Stomach (tissue), 9 donors: ENCODE results near the gene PDE4B. TPM values are rescaled to one million over a fixed set of nuclear protein-coding genes. Genes with fewer than 3 reads are reported as not detected.

Experiments used
- DNase-seq, 2 donors: peaks; one replicate each; pipeline versions ENCODE4 v3.0.0 to v3.0.0-alpha.2; 2013 to 2019
- H3K27ac ChIP-seq, 5 donors: fragments of 200-600 bp in 4 of 5; sonication (generic) in 4 of 5; one replicate each; pipeline ENCODE4 v1.5.1; 2013 to 2019; ENCODE audit warnings: mild to moderate bottlenecking in 1 of 5, moderate library complexity in 1 of 5
- H3K27me3 ChIP-seq, 3 donors: fragments of 200-600 bp; sonication (generic); one replicate each; pipeline ENCODE4 v1.5.1; 2017 to 2019; ENCODE audit warnings: mixed run types in 1 of 3
- H3K36me3 ChIP-seq, 4 donors: fragments of 200-600 bp; sonication (generic); 1 replicate in 3 of 4; 2 replicates in 1 of 4; pipeline ENCODE4 v1.5.1; 2016 to 2019
- H3K4me1 ChIP-seq, 4 donors: fragments of 200-600 bp; sonication (generic); one replicate each; pipeline ENCODE4 v1.5.1; 2016 to 2019
- H3K4me3 ChIP-seq, 4 donors: fragments of 200-600 bp; sonication (generic) in 3 of 4; one replicate each; pipeline ENCODE4 v1.5.1; 2016 to 2019; ENCODE audit warnings: mild to moderate bottlenecking in 1 of 4
- H3K9me3 ChIP-seq, 4 donors: fragments of 200-600 bp; sonication (generic); one replicate each; pipeline ENCODE4 v1.5.1; 2016 to 2019
- EP300 ChIP-seq: sonication (generic); formaldehyde crosslinking; IDR thresholded peaks from one replicate; pipeline ENCODE4 v1.6.1; 2017; ENCODE audit warnings: antibody characterized with exemption
- POLR2A ChIP-seq, 4 donors: fragments of 450-650 bp; IDR thresholded peaks; one replicate each; pipeline ENCODE4 v1.6.1; 2016; ENCODE audit warnings: antibody characterized with exemption in 4 of 4, control low read depth in 2 of 4, mild to moderate bottlenecking in 1 of 4, moderate library complexity in 1 of 4
- POLR2AphosphoS5 ChIP-seq, 3 donors: sonication (generic); formaldehyde crosslinking; IDR thresholded peaks; one replicate each; pipeline ENCODE4 v1.6.1; 2016; ENCODE audit warnings: antibody characterized with exemption in 3 of 3
- WGBS, 5 donors: extraction: QIAGEN DNeasy Blood & Tissue Kit in 3 of 5; methylation state at CpG; one replicate each; pipeline versions ENCODE4 v1.1.5 to v1.1.7; 2013 to 2018; 5-methylcytosine and 5-hydroxymethylcytosine counted together
- intact Hi-C: fragments of 100-400 bp; cut with DNase I; formaldehyde crosslinking; loops from one replicate; pipeline ENCODE4 v1.15.1; 2023; ENCODE audit warnings: low total_unique reads
- polyA plus RNA-seq, 3 donors: library from polyadenylated mRNA; stranded (reverse); fragments of 200-250 nt; gene quantifications; one replicate each; pipeline ENCODE4 v1.2.3, GENCODE V29; 2013
- total RNA-seq, 5 donors: library from RNA; depleted of rRNA; stranded (reverse); fragments of >200 nt; gene quantifications; one replicate each; pipeline versions ENCODE4 v1.1.0 to v1.2.3, GENCODE V29; 2014 to 2016
- TF ChIP-seq, protein P1 (sequence below), 7 experiments: fragments of 450-650 bp in 4 of 7; fragments of 200-600 bp in 3 of 7; sonication (generic) in 3 of 7; IDR thresholded peaks; one replicate each; pipeline ENCODE4 v1.5.1; 2016 to 2019; ENCODE audit warnings: antibody characterized with exemption in 7 of 7, control low read depth in 2 of 7, mild to moderate bottlenecking in 1 of 7
- donor health status: healthy with polysubstance abuse.
- donor health status: Bipolar disorder and iron deficiency.
- donor health status: healthy.

Gene PDE4B
- total and polyA plus RNA-seq, 8 donors, result 0.45 to 34.3 (median 3.2) TPM

DNA sequence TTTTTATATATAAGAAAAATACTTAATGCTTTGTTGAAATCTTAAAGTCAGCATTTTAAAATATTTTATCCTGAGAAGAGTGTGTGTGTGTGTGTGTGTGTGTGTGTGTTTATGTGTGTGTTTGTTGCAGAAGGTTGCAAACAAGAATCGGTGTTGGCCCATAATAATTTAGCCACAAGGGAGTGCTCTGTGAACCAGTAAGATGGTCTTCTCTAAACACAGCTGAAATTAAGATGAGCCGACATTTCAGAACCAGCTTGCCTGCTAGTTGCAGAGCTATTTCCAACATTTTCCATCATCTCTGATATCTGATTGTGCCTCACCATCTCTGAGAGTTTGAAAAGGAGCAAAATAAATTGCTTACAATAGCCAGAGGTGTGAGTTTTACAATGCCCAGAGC, 582.4 kb downstream of the PDE4B start:
- peaks cover 0 to 17% (median 5%) of the 10 kb centered on the region in 4 donors for H3K36me3 ChIP-seq

DNA sequence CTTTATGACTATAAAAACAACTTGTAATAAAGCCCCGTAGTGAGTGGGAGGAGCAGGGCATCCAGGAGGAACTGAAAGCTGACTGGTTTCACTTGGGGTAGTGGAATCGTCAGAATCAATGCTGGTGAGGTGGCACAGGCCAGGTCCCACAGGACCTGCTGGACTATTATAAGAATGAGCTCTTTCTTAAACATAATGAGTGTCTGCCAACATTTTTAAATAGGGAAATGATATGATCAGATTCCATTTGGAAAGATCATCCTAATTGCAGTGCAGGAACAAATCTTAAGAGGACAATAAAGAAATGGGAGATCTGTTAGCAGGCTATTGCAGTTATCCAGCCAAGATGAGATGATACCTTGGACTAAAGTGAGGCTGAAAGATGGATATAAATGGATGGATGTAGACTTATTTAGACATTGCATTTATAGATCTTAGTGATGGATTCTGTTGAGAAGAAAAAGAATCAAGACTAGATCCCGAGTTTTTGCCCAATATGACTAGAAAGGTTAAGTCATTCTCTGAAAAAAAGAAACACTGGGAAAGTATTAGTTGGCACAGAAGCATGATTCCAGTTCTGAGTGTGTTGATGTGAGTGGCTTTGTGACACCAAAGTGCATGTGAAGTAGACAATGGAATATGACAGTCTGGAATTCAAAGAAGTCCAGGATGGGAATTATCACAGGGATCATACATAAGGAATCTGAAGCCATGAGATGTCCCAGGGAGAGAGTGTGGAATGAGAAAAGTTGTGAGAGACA, 587.9 kb downstream of the PDE4B start:
- Histone ChIP-seq H3K4me1 (peaks cover 0 to 10% (median 0%) of the 10 kb centered on the region in 4 donors), H3K27me3 (no peaks in the 10 kb centered on the region), H3K36me3 (no peaks in the 10 kb centered on the region), H3K4me3 (no peak overlapping the region), H3K9me3 (peaks cover 0 to 1% (median 0%) of the 10 kb centered on the region in 4 donors), H3K27ac (peak overlapping the region in 1 of 5 donors; percentile 10)
- TF ChIP-seq EP300 (no peak), POLR2A (IDR thresholded peaks at IDR 0.05) (no peak), POLR2AphosphoS5 (IDR thresholded peaks at IDR 0.05) (no peak)
- TF ChIP-seq, protein P1, sequence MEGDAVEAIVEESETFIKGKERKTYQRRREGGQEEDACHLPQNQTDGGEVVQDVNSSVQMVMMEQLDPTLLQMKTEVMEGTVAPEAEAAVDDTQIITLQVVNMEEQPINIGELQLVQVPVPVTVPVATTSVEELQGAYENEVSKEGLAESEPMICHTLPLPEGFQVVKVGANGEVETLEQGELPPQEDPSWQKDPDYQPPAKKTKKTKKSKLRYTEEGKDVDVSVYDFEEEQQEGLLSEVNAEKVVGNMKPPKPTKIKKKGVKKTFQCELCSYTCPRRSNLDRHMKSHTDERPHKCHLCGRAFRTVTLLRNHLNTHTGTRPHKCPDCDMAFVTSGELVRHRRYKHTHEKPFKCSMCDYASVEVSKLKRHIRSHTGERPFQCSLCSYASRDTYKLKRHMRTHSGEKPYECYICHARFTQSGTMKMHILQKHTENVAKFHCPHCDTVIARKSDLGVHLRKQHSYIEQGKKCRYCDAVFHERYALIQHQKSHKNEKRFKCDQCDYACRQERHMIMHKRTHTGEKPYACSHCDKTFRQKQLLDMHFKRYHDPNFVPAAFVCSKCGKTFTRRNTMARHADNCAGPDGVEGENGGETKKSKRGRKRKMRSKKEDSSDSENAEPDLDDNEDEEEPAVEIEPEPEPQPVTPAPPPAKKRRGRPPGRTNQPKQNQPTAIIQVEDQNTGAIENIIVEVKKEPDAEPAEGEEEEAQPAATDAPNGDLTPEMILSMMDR (IDR thresholded peaks at IDR 0.05), result no peak
- peak; percentile 32 to 49 for DNase-seq
- intact Hi-C loops, result no loop called here
- WGBS, 5 donors, result 63 to 69% (median 66%) methylated on average over 3 of the region's 3 CpGs

More for the DNA sequence above, 582.4 kb downstream of the PDE4B start:
- peaks cover 10 to 47% (median 16%) of the 10 kb centered on the region in 4 donors for H3K4me1 ChIP-seq
- 57 to 78% (median 77%) methylated on average over 2 of the region's 2 CpGs for WGBS, 5 donors
- TF ChIP-seq POLR2AphosphoS5 (IDR thresholded peaks at IDR 0.05) (no peak), POLR2A (IDR thresholded peaks at IDR 0.05) (no peak), EP300 (no peak)
- TF ChIP-seq, protein P1 (IDR thresholded peaks at IDR 0.05), result no peak
- no peaks in the 10 kb centered on the region for H3K27me3 ChIP-seq
- DNase-seq, result no peak
- H3K4me3 ChIP-seq, result no peak overlapping the region
- intact Hi-C loops, result no loop called here
- no peaks in the 10 kb centered on the region for H3K9me3 ChIP-seq
- peak overlapping the region in 3 of 5 donors; percentile 4 to 74 (median 62) for H3K27ac ChIP-seq

DNA sequence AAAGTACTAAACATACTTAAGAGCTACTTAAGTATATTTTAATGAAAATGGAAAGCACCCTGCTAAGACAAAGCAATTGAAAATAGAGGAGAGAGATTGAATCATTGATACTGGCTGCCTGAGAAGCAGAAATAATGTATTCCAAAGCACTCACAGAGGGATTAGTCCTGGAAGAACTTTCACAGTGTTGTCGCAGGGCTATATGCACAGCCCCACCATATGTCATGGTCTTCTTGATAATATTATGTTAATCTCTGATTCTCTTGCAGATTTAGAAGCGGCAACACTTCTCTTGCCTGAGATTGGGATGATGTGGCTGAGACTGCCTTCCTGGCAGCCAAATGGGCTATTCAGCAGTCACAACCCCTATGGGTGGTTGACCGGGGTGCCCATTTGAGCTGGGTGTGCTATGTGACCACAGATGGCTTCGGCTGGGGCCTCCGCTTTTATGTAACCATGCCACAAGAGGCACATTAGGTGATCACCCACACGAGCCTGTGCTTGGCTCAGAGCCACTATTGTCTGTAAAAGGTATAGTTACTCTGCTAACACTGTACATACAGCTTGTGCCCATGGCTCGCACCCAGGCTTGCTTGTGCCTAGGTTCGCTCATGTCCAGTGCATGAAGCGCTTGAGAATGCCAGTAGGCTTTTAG, 589.1 kb downstream of the PDE4B start:
- TF ChIP-seq POLR2A (IDR thresholded peaks at IDR 0.05), result no peak
- TF ChIP-seq, protein P1 (IDR thresholded peaks at IDR 0.05), result no peak
- TF ChIP-seq POLR2AphosphoS5 (IDR thresholded peaks at IDR 0.05), result no peak
- TF ChIP-seq EP300, result no peak
- Histone ChIP-seq H3K36me3 (no peaks in the 10 kb centered on the region), H3K27ac (no peak overlapping the region), H3K27me3 (no peaks in the 10 kb centered on the region), H3K9me3 (peaks cover 0 to 12% (median 2%) of the 10 kb centered on the region in 4 donors), H3K4me3 (no peak overlapping the region), H3K4me1 (peaks cover 0 to 9% (median 0%) of the 10 kb centered on the region in 4 donors)
- intact Hi-C loops, result no loop called here
- no peak for DNase-seq
- 80 to 86% (median 82%) methylated on average over 4 to 9 of the region's 9 CpGs for WGBS, 5 donors

DNA sequence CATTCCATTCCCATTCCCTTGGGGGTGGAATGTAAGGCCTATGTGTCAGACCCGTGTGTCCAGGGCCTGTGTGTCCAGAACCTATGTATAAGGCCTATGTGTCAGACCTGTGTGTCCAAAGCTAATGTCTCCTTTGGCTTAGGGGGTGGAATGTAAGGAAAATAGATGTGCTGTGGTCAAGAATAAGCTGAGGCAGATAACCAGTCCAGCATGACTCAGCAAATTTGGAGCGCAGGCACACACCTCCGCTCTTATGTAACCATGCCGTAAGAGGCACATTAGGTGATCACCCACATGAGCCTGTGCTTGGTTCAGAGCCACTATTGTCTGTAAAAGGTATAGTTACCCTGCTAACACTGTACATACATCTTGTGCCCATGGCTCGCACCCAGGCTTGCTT, 590.5 kb downstream of the PDE4B start:
- Histone ChIP-seq H3K36me3 (no peaks in the 10 kb centered on the region), H3K4me3 (no peak overlapping the region), H3K4me1 (peaks cover 0 to 9% (median 0%) of the 10 kb centered on the region in 4 donors), H3K27ac (no peak overlapping the region), H3K9me3 (peaks cover 0 to 13% (median 5%) of the 10 kb centered on the region in 4 donors), H3K27me3 (no peaks in the 10 kb centered on the region)
- TF ChIP-seq POLR2A (IDR thresholded peaks at IDR 0.05) (no peak), POLR2AphosphoS5 (IDR thresholded peaks at IDR 0.05) (no peak), EP300 (no peak)
- TF ChIP-seq, protein P1 (IDR thresholded peaks at IDR 0.05), result no peak
- DNase-seq, result no peak
- 82 to 100% (median 88%) methylated on average over 5 of the region's 5 CpGs for WGBS, 5 donors
- intact Hi-C loops, result no loop called here
